Keratinocyte (primary cell): Measurements from ENCODE around the gene VWC2. TPM values are rescaled to one million over a fixed set of nuclear protein-coding genes. Genes with fewer than 3 reads are reported as not detected.

ENCODE experiments used
- DNase-seq: peaks from one replicate; pipeline ENCODE4 v3.0.0-alpha.2; 2011; ENCODE audit warnings: low read depth, missing footprints, low spot score
- FAIRE-seq: peaks from 2 replicates; lab custom pipeline; 2011; peaks lifted over from hg19 to GRCh38; lab: Jason Lieb, UNC
- H2AFZ ChIP-seq: 2 replicates; pipeline ENCODE4 v1.6.0; 2012; ENCODE audit warnings: low read length, control low read depth, inconsistent platforms; ENCODE audit not compliant: control insufficient read depth
- H3K27ac ChIP-seq: 2 replicates; pipeline ENCODE4 v1.5.1; 2011; ENCODE audit warnings: low read length; ENCODE audit not compliant: control insufficient read depth, insufficient read depth
- H3K27me3 ChIP-seq: 3 replicates; pipeline ENCODE4 v1.6.0; 2011; ENCODE audit warnings: low read length; ENCODE audit not compliant: control insufficient read depth, insufficient read depth; ENCODE audit errors: extremely low read depth
- H3K36me3 ChIP-seq, 2 experiments: 2 replicates in 1 of 2; 3 replicates in 1 of 2; pipeline ENCODE4 v1.5.1; 2011; ENCODE audit warnings: low read length in 2 of 2, mild to moderate bottlenecking in 1 of 2; ENCODE audit not compliant: control insufficient read depth in 2 of 2, insufficient read depth in 2 of 2; ENCODE audit errors: extremely low read depth in 1 of 2
- H3K4me1 ChIP-seq: 3 replicates; pipeline ENCODE4 v1.5.1; 2011; ENCODE audit warnings: low read length; ENCODE audit not compliant: control insufficient read depth, insufficient read depth; ENCODE audit errors: extremely low read depth
- H3K4me2 ChIP-seq: 3 replicates; pipeline ENCODE4 v1.6.0; 2011; ENCODE audit warnings: low read depth, low read length; ENCODE audit not compliant: control insufficient read depth, insufficient read depth; ENCODE audit errors: extremely low read depth
- H3K4me3 ChIP-seq, 3 experiments: fragments of 200-600 bp in 1 of 3; sonication (generic) in 1 of 3; 2 replicates in 2 of 3; 3 replicates in 1 of 3; pipeline ENCODE4 v1.5.1; 2011 to 2016; ENCODE audit warnings: low read length in 3 of 3, mild to moderate bottlenecking in 3 of 3, control low read depth in 2 of 3, inconsistent platforms in 1 of 3, low read depth in 1 of 3, mixed read lengths in 1 of 3, mixed run types in 1 of 3, moderate library complexity in 1 of 3; ENCODE audit not compliant: control insufficient read depth in 2 of 3, insufficient read depth in 2 of 3; ENCODE audit errors: extremely low read depth in 1 of 3
- H3K79me2 ChIP-seq: 2 replicates; pipeline ENCODE4 v1.6.0; 2012; ENCODE audit warnings: low read length; ENCODE audit not compliant: control insufficient read depth, insufficient read depth
- H3K9ac ChIP-seq: 3 replicates; pipeline ENCODE4 v1.6.0; 2011; ENCODE audit warnings: low read length; ENCODE audit not compliant: control insufficient read depth, insufficient read depth; ENCODE audit errors: extremely low read depth
- H3K9me1 ChIP-seq: 3 replicates; pipeline ENCODE4 v1.6.0; 2011; ENCODE audit warnings: low read length; ENCODE audit not compliant: control insufficient read depth, insufficient read depth; ENCODE audit errors: extremely low read depth
- H3K9me3 ChIP-seq: 2 replicates; pipeline ENCODE4 v1.5.1; 2012; ENCODE audit warnings: low read depth, low read length; ENCODE audit not compliant: control insufficient read depth
- H4K20me1 ChIP-seq: 3 replicates; pipeline ENCODE4 v1.6.0; 2011; ENCODE audit warnings: low read length; ENCODE audit not compliant: control insufficient read depth, insufficient read depth; ENCODE audit errors: extremely low read depth
- CTCF ChIP-seq, 3 experiments: IDR thresholded peaks in 1 of 3; conservative IDR thresholded peaks in 1 of 3; optimal IDR thresholded peaks in 1 of 3; 2 replicates in 2 of 3; 3 replicates in 1 of 3; pipeline versions ENCODE3 to v1.5.1; 2011; ENCODE audit warnings: low read length in 3 of 3, mild to moderate bottlenecking in 3 of 3, moderate library complexity in 2 of 3, control low read depth in 1 of 3, inconsistent platforms in 1 of 3; ENCODE audit not compliant: insufficient read depth in 2 of 3; ENCODE audit errors: extremely low read depth in 1 of 3
- EZH2 ChIP-seq: IDR thresholded peaks from one replicate; pipeline ENCODE4 v1.6.1; 2012; ENCODE audit warnings: inconsistent platforms, mild to moderate bottlenecking, low read length, moderate library complexity
- dilution Hi-C: fragments of 300-500 bp; cut with MboI; formaldehyde crosslinking; loops from one replicate; pipeline ENCODE4 v1.7.0; 2020; ENCODE audit warnings: low sequenced_read_pairs; ENCODE audit not compliant: extremely low pct_ligation_motif_present
- polyA plus RNA-seq, 5 experiments: library from polyadenylated mRNA; depleted of rRNA in 3 of 5; stranded (reverse) in 3 of 5; stranded (forward) in 1 of 5; unstranded in 1 of 5; fragments of >200 nt; gene quantifications; 1 replicate in 1 of 5; 2 replicates in 3 of 5; 3 replicates in 1 of 5; pipeline versions ENCODE4 v1.2.1 to v1.2.3, GENCODE V29; 2011 to 2012; ENCODE audit warnings: missing spikeins in 2 of 5, low read depth in 1 of 5, low replicate concordance in 1 of 5

VWC2 gene
- polyA plus RNA-seq, 1 donor (not counting 4 experiments of a cell fraction or from before 2014, with no cell fraction given), result not detected

GRCh38 chr7:49866910-49867309 is 93.5 kb downstream of the VWC2 start:
- Histone ChIP-seq H3K9me3 (no peaks in the 10 kb centered on the region), H3K4me3 (no peak overlapping the region), H3K4me2 (peak overlapping the region; percentile 49), H3K9ac (no peak overlapping the region), H2AFZ (no peak overlapping the region), H3K9me1 (no peaks in the 10 kb centered on the region), H3K79me2 (no peaks in the 10 kb centered on the region), H3K27me3 (no peaks in the 10 kb centered on the region), H3K4me1 (peaks cover 13% of the 10 kb centered on the region), H4K20me1 (no peaks in the 10 kb centered on the region), H3K27ac (no peak overlapping the region), H3K36me3 (no peaks in the 10 kb centered on the region)
- dilution Hi-C loops, result no loop called here
- TF ChIP-seq EZH2 (no peak), CTCF (optimal IDR thresholded peaks at IDR 0.05 in 1 of 3, IDR thresholded peaks at IDR 0.05 in 1 of 3, conservative IDR thresholded peaks at IDR 0.05 in 1 of 3; ENCODE audit: extremely low read depth in 1 of 3, insufficient read depth in 2 of 3, low read length in 3 of 3) (no peak)
- no peak for DNase-seq
- no peak for FAIRE-seq

- TF ChIP-seq EZH2 (no peak), CTCF (optimal IDR thresholded peaks at IDR 0.05 in 1 of 3, IDR thresholded peaks at IDR 0.05 in 1 of 3, conservative IDR thresholded peaks at IDR 0.05 in 1 of 3; ENCODE audit: extremely low read depth in 1 of 3, insufficient read depth in 2 of 3, low read length in 3 of 3) (no peak)
- Histone ChIP-seq H2AFZ (no peak overlapping the region), H3K9ac (no peak overlapping the region), H4K20me1 (no peaks in the 10 kb centered on the region), H3K9me3 (no peaks in the 10 kb centered on the region), H3K27me3 (no peaks in the 10 kb centered on the region), H3K4me1 (peaks cover 3% of the 10 kb centered on the region), H3K4me2 (no peak overlapping the region), H3K27ac (no peak overlapping the region), H3K4me3 (no peak overlapping the region), H3K79me2 (no peaks in the 10 kb centered on the region), H3K36me3 (no peaks in the 10 kb centered on the region), H3K9me1 (no peaks in the 10 kb centered on the region)
- dilution Hi-C loops, result no loop called here
- no peak for FAIRE-seq
- no peak for DNase-seq
Measured at GRCh38 chr7:49873420-49873819, 100.0 kb downstream of the VWC2 start.
